Stimulated activated CD8-positive, alpha-beta memory T cell treated with anti-CD3 and anti-CD28 coated beads, Interleukin-12 subunit alpha, Interleukin-12 subunit beta, amount 100 ng/mL, for 1 hour (primary cell): ENCODE measurements around the gene RAD9A.
A peak's percentile ranks its signal among the peaks of the same experiment; 100 is the strongest.

Experiments used
- DNase-seq: peaks from one replicate; pipeline ENCODE4 v3.0.0-alpha.2; 2020; ENCODE audit warnings: low read depth

Gene RAD9A

GRCh38 chr11:67428052-67429001 lies 36.5 kb downstream of the RAD9A start, which contains the start of gene RPS6KB2:
TSS of gene RPS6KB2 (plus strand) at chr11:67428494. CDS start at chr11:67428546, 52 bp downstream.
- peak; percentile 100 for DNase-seq

DNA sequence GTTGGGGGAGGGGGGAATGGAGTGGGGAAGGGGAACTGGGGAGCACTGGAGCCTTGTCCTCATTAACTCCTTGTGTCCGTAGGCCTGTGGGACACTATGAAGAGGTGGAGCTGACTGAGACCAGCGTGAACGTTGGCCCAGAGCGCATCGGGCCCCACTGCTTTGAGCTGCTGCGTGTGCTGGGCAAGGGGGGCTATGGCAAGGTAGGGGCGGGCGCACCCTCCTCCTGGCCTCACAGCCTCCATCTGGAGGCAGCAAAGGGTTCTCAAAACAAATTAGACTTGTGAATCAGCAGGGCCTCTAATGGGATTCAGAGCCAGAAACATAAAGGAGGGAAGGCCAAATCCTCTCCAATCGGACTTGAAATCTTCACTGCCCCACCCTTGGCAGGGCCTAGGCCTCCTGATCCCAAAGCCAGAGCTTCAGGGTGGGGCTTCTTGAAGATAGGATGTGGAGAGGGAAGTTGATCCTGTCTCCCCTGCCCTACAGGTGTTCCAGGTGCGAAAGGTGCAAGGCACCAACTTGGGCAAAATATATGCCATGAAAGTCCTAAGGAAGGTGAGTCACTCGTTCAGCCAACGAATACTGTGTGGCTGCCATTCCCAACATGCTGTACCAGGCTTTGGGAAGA lies 37.4 kb downstream of the RAD9A start:
- DNase-seq, result no peak

GRCh38 chr11:67429722-67430121 lies 37.9 kb downstream of the RAD9A start:
- no peak for DNase-seq

DNA sequence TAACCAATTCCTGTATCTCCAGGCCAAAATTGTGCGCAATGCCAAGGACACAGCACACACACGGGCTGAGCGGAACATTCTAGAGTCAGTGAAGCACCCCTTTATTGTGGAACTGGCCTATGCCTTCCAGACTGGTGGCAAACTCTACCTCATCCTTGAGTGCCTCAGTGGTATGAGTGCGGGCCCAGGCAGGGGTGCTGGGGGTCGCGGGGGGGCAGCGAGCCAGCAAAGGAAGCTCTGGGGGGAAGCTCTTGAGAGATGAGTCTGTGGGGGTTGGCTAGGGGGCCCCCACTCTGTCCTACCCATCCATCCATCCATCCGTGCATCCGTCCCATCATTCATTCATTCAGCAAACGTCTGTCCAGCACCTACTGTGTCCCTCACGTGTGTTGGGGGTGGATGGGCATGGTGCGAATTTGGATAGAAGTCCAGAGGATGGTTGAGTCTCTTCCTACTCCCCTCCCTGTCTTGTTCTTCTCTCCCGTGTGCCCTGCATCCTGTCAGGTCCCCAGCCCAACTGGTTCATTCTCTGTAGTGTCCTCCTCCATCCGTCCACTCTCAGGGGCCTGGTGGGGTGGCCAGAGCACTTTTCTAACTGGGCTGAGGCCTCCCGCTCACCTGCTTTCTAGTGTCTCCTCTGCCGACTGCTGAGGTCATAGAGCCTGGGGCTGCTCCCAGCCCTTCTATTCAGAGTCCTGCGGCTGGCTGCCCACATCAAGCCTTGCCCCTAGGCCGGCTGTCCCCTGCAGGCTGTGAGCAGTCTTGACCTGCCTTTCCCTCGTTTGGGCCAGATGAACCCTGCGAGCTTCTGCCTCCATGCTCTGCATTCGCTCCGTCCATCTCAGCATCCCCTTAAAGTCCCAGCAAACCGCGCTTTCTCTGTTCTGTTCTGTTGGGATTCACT lies 39.8 kb downstream of the RAD9A start:
- no peak for DNase-seq

DNA sequence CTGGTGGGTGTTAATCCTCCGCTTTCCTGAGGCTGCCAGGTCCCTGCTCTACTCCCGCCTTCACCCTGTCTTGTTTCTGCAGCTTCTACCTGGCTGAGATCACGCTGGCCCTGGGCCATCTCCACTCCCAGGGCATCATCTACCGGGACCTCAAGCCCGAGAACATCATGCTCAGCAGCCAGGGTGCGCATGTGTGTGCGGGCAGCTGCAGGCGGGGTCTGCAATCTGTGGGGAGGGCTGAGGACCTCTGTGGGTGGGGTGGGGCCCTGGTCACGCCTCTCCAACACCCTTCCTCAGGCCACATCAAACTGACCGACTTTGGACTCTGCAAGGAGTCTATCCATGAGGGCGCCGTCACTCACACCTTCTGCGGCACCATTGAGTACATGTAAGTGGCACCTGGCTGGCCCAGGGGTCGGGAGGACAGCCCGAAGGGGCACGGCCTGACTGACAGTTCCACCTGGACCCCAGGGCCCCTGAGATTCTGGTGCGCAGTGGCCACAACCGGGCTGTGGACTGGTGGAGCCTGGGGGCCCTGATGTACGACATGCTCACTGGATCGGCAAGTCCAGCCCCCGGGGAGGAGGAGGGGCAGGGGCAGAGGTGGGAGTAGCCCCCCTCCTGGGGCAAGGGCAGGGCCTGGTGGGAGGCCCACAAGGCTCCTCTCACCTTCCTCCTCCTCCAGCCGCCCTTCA lies 41.0 kb downstream of the RAD9A start:
- no peak for DNase-seq

- DNase-seq, result no peak
Measured at GRCh38 chr11:67433536-67434394, 42.0 kb downstream of the RAD9A start.

DNA sequence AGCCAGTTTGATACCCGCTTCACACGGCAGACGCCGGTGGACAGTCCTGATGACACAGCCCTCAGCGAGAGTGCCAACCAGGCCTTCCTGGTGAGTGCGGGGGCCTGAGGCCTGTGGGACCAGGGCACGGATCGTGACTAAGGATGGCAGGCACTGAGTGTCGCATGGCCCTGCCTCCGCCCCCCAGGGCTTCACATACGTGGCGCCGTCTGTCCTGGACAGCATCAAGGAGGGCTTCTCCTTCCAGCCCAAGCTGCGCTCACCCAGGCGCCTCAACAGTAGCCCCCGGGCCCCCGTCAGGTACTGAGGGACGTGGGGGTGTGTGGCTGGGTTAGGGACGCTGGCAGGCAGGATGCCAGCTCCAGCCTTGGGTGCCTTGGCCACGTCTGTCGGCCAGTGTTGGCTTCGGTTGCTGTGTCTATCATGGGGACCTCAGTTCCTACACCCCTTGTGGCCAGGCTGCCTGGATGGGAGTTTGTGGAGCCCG lies 42.7 kb downstream of the RAD9A start:
- no peak for DNase-seq

- DNase-seq, result no peak
Measured at GRCh38 chr11:67435031-67435726, 43.4 kb downstream of the RAD9A start.

GRCh38 chr11:67435727-67436458 lies 44.1 kb downstream of the RAD9A start:
- DNase-seq, result no peak

GRCh38 chr11:67436459-67437081 lies 44.8 kb downstream of the RAD9A start:
- no peak for DNase-seq

DNA sequence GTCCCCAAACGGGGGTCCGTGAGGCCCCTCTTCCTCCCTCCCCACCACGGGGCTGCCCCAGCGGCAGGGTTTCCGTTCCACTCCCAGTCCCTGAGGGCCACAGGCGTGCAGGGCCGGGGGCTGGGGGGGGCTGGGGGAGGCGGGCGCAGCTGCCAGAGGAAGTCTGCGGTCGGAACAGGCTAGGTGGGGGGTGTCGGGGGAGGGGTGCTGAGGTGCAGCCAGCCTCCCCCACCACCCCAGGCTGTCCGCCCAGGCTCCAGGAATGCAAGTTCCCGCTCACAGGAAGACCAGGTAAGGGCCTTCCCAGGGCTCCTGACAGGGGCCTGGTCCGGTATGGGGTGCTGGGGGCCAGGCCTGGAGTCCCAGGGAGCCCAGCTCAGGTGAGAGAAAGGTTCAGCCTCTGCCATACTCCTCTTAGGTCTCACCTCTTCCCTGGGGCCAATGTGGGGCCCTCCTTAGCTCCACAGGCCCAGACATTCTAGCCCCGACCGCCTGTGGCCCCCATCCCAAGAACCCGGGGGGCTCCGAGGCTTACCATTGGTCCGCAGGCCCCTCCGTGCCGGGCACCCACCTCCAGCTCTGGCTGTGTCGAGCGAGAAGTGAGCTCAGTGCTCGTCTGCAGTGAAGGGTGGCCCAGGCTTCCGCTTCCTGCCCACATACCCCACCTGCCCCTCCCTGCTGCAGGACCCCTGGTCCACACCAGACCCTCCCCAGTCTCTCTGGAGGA lies 45.5 kb downstream of the RAD9A start, which contains the start of gene PTPRCAP:
PTPRCAP (minus strand) TSS at position 601 of the 727 bp plus-strand sequence; CDS start at position 538, 63 bp downstream.
- peak; percentile 62 for DNase-seq

GRCh38 chr11:67437809-67438157 lies 46.0 kb downstream of the RAD9A start:
- DNase-seq, result no peak

- DNase-seq, result peak; percentile 49
Measured at GRCh38 chr11:67438158-67438902, 46.5 kb downstream of the RAD9A start.

DNA sequence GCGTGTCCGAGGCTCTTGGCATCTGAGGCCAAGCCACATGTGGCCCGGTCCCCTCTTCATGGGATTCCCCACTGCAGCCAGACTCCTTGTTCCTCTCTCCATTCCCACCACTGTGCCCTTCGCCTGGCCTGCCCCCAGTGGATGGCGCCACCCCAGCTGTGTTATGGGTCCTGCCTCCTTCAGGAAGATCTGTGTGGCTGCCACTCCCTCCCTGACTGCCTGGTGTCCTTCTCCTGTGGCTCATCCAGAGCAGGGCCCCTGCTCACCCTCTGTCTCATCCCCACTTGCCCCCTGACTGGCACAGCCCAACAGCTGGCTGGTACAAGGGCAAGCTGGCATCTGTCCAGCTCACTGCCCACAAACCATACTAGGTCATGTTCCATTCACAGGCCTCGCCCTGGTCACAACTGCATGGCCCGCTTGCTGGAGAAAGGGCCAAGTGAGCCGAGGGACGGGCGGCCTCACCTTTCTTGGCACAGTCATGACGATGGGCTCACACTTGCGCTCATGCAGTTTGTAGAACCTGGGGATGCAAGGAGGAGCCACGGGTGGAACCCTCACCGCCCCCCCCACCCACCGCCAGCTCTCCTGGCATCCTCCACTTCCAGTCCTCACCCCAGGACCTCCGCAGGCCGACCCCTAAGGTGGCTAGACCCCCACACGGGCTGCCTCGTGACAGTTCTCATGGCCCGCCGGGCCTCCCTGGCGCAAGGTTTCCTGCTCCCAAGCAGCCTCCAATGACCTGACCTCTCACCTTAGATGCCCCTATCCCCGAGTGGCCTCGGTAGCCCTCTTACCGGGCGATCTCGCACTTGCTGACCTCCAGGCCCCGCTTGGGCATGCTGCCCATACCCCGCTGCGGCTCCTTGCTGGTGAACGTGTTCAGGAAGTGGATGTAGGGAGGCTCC lies 47.8 kb downstream of the RAD9A start:
- DNase-seq, result no peak

- no peak for DNase-seq
Measured at GRCh38 chr11:67440229-67441097, 48.7 kb downstream of the RAD9A start.
